Peyer's patch (tissue), 4 donors: ENCODE measurements around the gene LRRC74A.

Source experiments
- POLR2A ChIP-seq, 2 donors: fragments of 450-650 bp; IDR thresholded peaks; one replicate each; pipeline ENCODE4 v1.5.1; 2017; ENCODE audit warnings: antibody characterized with exemption in 2 of 2, mild to moderate bottlenecking in 2 of 2, moderate library complexity in 2 of 2
- TF ChIP-seq, protein P1 (sequence below), 6 experiments: fragments of 450-650 bp in 4 of 6; fragments of 200-600 bp in 2 of 6; sonication (generic) in 1 of 6; IDR thresholded peaks; one replicate each; pipeline ENCODE4 v1.5.1; 2017 to 2019; ENCODE audit warnings: antibody characterized with exemption in 6 of 6, mild to moderate bottlenecking in 3 of 6, moderate library complexity in 1 of 6

DNA sequence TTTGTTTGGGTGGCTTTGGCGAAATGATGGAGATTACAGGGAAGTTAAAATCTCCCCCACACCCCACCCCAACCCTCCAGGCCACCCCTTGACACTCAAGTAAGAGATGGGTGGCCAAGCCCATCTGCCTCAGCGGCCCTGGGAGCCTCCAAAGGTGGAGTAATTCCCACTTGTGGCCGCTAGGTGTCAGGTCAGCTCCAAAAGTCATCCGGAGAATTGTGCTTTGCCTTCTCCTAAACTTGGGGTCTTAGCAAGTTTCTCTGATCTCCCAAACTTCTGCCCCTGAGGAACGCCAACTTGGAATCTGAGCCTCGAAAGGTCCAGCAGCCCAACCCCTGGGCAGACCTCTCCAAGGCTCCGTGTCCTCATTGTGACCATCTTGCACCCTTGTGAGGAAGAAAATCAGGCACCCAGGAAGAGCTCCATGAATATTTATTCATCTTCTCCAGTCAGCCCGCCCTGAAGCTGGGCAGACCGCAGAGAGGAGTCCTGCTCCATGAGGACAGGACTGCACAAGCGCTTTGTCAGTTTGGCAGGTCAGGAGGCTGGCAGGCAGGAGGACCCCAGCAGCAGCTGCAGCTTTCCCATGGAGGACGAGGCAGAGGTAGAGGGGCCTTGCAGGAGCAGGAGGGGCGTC is 46.7 kb downstream of the LRRC74A start:
- TF ChIP-seq, protein P1, sequence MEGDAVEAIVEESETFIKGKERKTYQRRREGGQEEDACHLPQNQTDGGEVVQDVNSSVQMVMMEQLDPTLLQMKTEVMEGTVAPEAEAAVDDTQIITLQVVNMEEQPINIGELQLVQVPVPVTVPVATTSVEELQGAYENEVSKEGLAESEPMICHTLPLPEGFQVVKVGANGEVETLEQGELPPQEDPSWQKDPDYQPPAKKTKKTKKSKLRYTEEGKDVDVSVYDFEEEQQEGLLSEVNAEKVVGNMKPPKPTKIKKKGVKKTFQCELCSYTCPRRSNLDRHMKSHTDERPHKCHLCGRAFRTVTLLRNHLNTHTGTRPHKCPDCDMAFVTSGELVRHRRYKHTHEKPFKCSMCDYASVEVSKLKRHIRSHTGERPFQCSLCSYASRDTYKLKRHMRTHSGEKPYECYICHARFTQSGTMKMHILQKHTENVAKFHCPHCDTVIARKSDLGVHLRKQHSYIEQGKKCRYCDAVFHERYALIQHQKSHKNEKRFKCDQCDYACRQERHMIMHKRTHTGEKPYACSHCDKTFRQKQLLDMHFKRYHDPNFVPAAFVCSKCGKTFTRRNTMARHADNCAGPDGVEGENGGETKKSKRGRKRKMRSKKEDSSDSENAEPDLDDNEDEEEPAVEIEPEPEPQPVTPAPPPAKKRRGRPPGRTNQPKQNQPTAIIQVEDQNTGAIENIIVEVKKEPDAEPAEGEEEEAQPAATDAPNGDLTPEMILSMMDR (IDR thresholded peaks at IDR 0.05) = peak; percentile 78 to 94 (median 84)
- no peak for TF ChIP-seq POLR2A (IDR thresholded peaks at IDR 0.05)
